Measurements from ENCODE around the gene SH3D19.

The SH3D19 gene

GRCh38 chr4:151325111-151325948 is at the start of gene SH3D19:
TSS of gene SH3D19 (minus strand) at chr4:151325605. CDS start at chr4:151325352, 253 bp downstream.
- Histone ChIP-seq H3K4me3 (ENCODE audit: low read length) (peak within 1 kb of the TSS; percentile 64), H3K27me3 (ENCODE audit: insufficient read depth, low read length) (no peaks in the 10 kb centered on the region), H3K9me3 (ENCODE audit: low read length) (no peaks in the 10 kb centered on the region), H3K4me1 (ENCODE audit: insufficient read depth, low read length) (peaks cover 11% of the 10 kb centered on the region), H2AFZ (ENCODE audit: low read depth, low read length) (peak within 1 kb of the TSS; percentile 95), H3K36me3 (ENCODE audit: insufficient read depth, low read length) (no peaks in the 10 kb centered on the region)

- H3K27me3 ChIP-seq (ENCODE audit: insufficient read depth, low read length) = no peaks in the 10 kb centered on the region
- no peaks in the 10 kb centered on the region for H3K9me3 ChIP-seq (ENCODE audit: low read length)
- no peaks in the 10 kb centered on the region for H3K36me3 ChIP-seq (ENCODE audit: insufficient read depth, low read length)
- H3K4me3 ChIP-seq (ENCODE audit: low read length) = no peak overlapping the region
- H3K4me1 ChIP-seq (ENCODE audit: insufficient read depth, low read length) = peaks cover 8% of the 10 kb centered on the region
- H2AFZ ChIP-seq (ENCODE audit: low read depth, low read length) = peak overlapping the region; percentile 56
These were observed 37.2 kb upstream of the SH3D19 start for GRCh38 chr4:151362404-151363164.

- Histone ChIP-seq H3K9me3 (ENCODE audit: low read length) (no peaks in the 10 kb centered on the region), H2AFZ (ENCODE audit: low read depth, low read length) (no peak overlapping the region), H3K4me3 (ENCODE audit: low read length) (no peak overlapping the region), H3K36me3 (ENCODE audit: insufficient read depth, low read length) (no peaks in the 10 kb centered on the region), H3K27me3 (ENCODE audit: insufficient read depth, low read length) (no peaks in the 10 kb centered on the region), H3K4me1 (ENCODE audit: insufficient read depth, low read length) (peaks cover 8% of the 10 kb centered on the region)
These were observed 36.6 kb upstream of the SH3D19 start for GRCh38 chr4:151361966-151362365.

GRCh38 chr4:151361126-151361525 is 35.7 kb upstream of the SH3D19 start:
- Histone ChIP-seq H2AFZ (ENCODE audit: low read depth, low read length) (no peak overlapping the region), H3K4me1 (ENCODE audit: insufficient read depth, low read length) (peaks cover 8% of the 10 kb centered on the region), H3K4me3 (ENCODE audit: low read length) (no peak overlapping the region), H3K9me3 (ENCODE audit: low read length) (no peaks in the 10 kb centered on the region), H3K36me3 (ENCODE audit: insufficient read depth, low read length) (no peaks in the 10 kb centered on the region), H3K27me3 (ENCODE audit: insufficient read depth, low read length) (no peaks in the 10 kb centered on the region)

- Histone ChIP-seq H2AFZ (ENCODE audit: low read depth, low read length) (no peak overlapping the region), H3K4me3 (ENCODE audit: low read length) (no peak overlapping the region), H3K9me3 (ENCODE audit: low read length) (no peaks in the 10 kb centered on the region), H3K4me1 (ENCODE audit: insufficient read depth, low read length) (peaks cover 8% of the 10 kb centered on the region), H3K27me3 (ENCODE audit: insufficient read depth, low read length) (no peaks in the 10 kb centered on the region), H3K36me3 (ENCODE audit: insufficient read depth, low read length) (no peaks in the 10 kb centered on the region)
These were observed 34.2 kb upstream of the SH3D19 start for GRCh38 chr4:151359576-151359975.

GRCh38 chr4:151358266-151358665 is 32.9 kb upstream of the SH3D19 start:
- Histone ChIP-seq H3K4me3 (ENCODE audit: low read length) (no peak overlapping the region), H3K27me3 (ENCODE audit: insufficient read depth, low read length) (no peaks in the 10 kb centered on the region), H2AFZ (ENCODE audit: low read depth, low read length) (no peak overlapping the region), H3K4me1 (ENCODE audit: insufficient read depth, low read length) (peaks cover 8% of the 10 kb centered on the region), H3K36me3 (ENCODE audit: insufficient read depth, low read length) (no peaks in the 10 kb centered on the region), H3K9me3 (ENCODE audit: low read length) (no peaks in the 10 kb centered on the region)

- no peaks in the 10 kb centered on the region for H3K9me3 ChIP-seq (ENCODE audit: low read length)
- no peak overlapping the region for H3K4me3 ChIP-seq (ENCODE audit: low read length)
- peaks cover 8% of the 10 kb centered on the region for H3K4me1 ChIP-seq (ENCODE audit: insufficient read depth, low read length)
- no peaks in the 10 kb centered on the region for H3K36me3 ChIP-seq (ENCODE audit: insufficient read depth, low read length)
- no peak overlapping the region for H2AFZ ChIP-seq (ENCODE audit: low read depth, low read length)
- no peaks in the 10 kb centered on the region for H3K27me3 ChIP-seq (ENCODE audit: insufficient read depth, low read length)
These were observed 31.1 kb upstream of the SH3D19 start for GRCh38 chr4:151356510-151356909.

GRCh38 chr4:151355155-151355554 is 29.8 kb upstream of the SH3D19 start:
- no peaks in the 10 kb centered on the region for H3K27me3 ChIP-seq (ENCODE audit: insufficient read depth, low read length)
- H3K9me3 ChIP-seq (ENCODE audit: low read length) = no peaks in the 10 kb centered on the region
- peaks cover 7% of the 10 kb centered on the region for H3K4me1 ChIP-seq (ENCODE audit: insufficient read depth, low read length)
- no peak overlapping the region for H2AFZ ChIP-seq (ENCODE audit: low read depth, low read length)
- no peak overlapping the region for H3K4me3 ChIP-seq (ENCODE audit: low read length)
- H3K36me3 ChIP-seq (ENCODE audit: insufficient read depth, low read length) = no peaks in the 10 kb centered on the region

GRCh38 chr4:151347490-151348235 is 22.3 kb upstream of the SH3D19 start:
- Histone ChIP-seq H2AFZ (ENCODE audit: low read depth, low read length) (no peak overlapping the region), H3K9me3 (ENCODE audit: low read length) (no peaks in the 10 kb centered on the region), H3K36me3 (ENCODE audit: insufficient read depth, low read length) (no peaks in the 10 kb centered on the region), H3K4me1 (ENCODE audit: insufficient read depth, low read length) (no peaks in the 10 kb centered on the region), H3K27me3 (ENCODE audit: insufficient read depth, low read length) (no peaks in the 10 kb centered on the region), H3K4me3 (ENCODE audit: low read length) (no peak overlapping the region)

- H3K9me3 ChIP-seq (ENCODE audit: low read length) = no peaks in the 10 kb centered on the region
- no peaks in the 10 kb centered on the region for H3K4me1 ChIP-seq (ENCODE audit: insufficient read depth, low read length)
- no peak overlapping the region for H2AFZ ChIP-seq (ENCODE audit: low read depth, low read length)
- H3K27me3 ChIP-seq (ENCODE audit: insufficient read depth, low read length) = no peaks in the 10 kb centered on the region
- no peak overlapping the region for H3K4me3 ChIP-seq (ENCODE audit: low read length)
- H3K36me3 ChIP-seq (ENCODE audit: insufficient read depth, low read length) = no peaks in the 10 kb centered on the region
These were observed 19.5 kb upstream of the SH3D19 start for GRCh38 chr4:151344948-151345347.

- no peak overlapping the region for H2AFZ ChIP-seq (ENCODE audit: low read depth, low read length)
- H3K27me3 ChIP-seq (ENCODE audit: insufficient read depth, low read length) = no peaks in the 10 kb centered on the region
- no peaks in the 10 kb centered on the region for H3K36me3 ChIP-seq (ENCODE audit: insufficient read depth, low read length)
- no peaks in the 10 kb centered on the region for H3K4me1 ChIP-seq (ENCODE audit: insufficient read depth, low read length)
- H3K4me3 ChIP-seq (ENCODE audit: low read length) = no peak overlapping the region
- no peaks in the 10 kb centered on the region for H3K9me3 ChIP-seq (ENCODE audit: low read length)
These were observed 15.5 kb upstream of the SH3D19 start for GRCh38 chr4:151340751-151341385.

GRCh38 chr4:151339467-151339866 is 14.1 kb upstream of the SH3D19 start:
- Histone ChIP-seq H3K9me3 (ENCODE audit: low read length) (no peaks in the 10 kb centered on the region), H3K27me3 (ENCODE audit: insufficient read depth, low read length) (no peaks in the 10 kb centered on the region), H3K4me3 (ENCODE audit: low read length) (no peak overlapping the region), H2AFZ (ENCODE audit: low read depth, low read length) (no peak overlapping the region), H3K36me3 (ENCODE audit: insufficient read depth, low read length) (no peaks in the 10 kb centered on the region), H3K4me1 (ENCODE audit: insufficient read depth, low read length) (no peaks in the 10 kb centered on the region)

Measured in neuron (in vitro differentiated cells).